Testis (tissue), 2 donors: ENCODE results near the gene INO80.

ENCODE experiments used
- CTCF ChIP-seq, 3 experiments: fragments of 450-650 bp in 2 of 3; fragments of 200-600 bp in 1 of 3; sonication (generic) in 1 of 3; IDR thresholded peaks; one replicate each; pipeline ENCODE4 v1.5.1; 2016 to 2019; ENCODE audit warnings: antibody characterized with exemption in 3 of 3, mild to moderate bottlenecking in 2 of 3, moderate library complexity in 1 of 3
- POLR2A ChIP-seq: fragments of 450-650 bp; IDR thresholded peaks from one replicate; pipeline ENCODE4 v1.6.1; 2017; ENCODE audit warnings: antibody characterized with exemption, mild to moderate bottlenecking, moderate library complexity

DNA sequence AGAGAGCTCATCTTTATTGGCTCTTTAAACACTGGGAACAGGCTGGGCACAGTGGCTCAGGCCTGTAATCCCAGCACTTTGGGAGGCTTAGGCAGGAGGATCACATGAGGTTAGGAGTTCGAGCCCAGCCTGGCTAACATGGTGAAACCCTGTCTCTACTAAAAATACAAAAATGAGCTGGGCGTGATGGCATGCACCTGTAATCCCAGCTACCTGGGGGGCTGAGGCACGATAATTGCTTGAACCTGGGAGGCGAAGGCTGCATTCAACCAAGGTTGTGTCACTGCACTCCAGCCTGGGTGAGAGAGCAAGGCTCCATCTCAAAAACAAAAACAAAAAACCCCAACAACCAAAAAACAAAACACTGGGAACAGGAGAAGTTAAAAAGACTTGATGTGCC is 90.7 kb downstream of the INO80 start:
- TF ChIP-seq CTCF (IDR thresholded peaks at IDR 0.05): no peak
- TF ChIP-seq POLR2A: no peak
